OCI-LY7 (cell line): ENCODE results near the gene LPIN3.

Source experiments
- EZH2phosphoT487 ChIP-seq: fragments of 200-600 bp; sonication (generic); IDR thresholded peaks from 2 replicates; pipeline ENCODE4 v1.6.1; 2018; ENCODE audit warnings: low read depth, borderline replicate concordance, mild to moderate bottlenecking, mixed run types, antibody characterized with exemption, low read length, moderate library complexity, mixed read lengths
- TF ChIP-seq, protein P1 (sequence below): fragments of 200-600 bp; sonication (generic); conservative IDR thresholded peaks from 2 replicates; pipeline ENCODE4 v1.5.1; 2014; ENCODE audit warnings: mild to moderate bottlenecking, antibody characterized with exemption, low read length, moderate library complexity, mixed read lengths

DNA sequence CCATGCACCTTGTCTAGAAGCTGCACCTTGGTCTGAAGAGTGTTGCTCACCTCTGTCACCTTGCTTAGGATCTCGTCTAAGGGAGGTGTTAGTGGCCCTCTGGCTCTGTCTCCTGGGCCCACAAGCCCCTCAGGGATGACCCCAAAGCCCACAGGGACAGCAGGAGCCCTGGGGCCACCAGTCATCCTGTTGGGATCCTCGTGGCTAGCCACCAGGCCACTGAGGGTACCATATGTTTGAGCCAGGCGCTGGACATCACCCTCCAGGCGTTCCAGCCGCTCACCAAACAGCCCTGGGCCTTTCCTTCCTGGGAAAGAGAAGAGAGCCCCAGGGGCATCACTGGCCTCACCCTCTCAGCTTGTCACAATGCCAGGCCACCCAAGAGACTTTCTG, 22.1 kb downstream of the LPIN3 start:
- TF ChIP-seq, protein P1, sequence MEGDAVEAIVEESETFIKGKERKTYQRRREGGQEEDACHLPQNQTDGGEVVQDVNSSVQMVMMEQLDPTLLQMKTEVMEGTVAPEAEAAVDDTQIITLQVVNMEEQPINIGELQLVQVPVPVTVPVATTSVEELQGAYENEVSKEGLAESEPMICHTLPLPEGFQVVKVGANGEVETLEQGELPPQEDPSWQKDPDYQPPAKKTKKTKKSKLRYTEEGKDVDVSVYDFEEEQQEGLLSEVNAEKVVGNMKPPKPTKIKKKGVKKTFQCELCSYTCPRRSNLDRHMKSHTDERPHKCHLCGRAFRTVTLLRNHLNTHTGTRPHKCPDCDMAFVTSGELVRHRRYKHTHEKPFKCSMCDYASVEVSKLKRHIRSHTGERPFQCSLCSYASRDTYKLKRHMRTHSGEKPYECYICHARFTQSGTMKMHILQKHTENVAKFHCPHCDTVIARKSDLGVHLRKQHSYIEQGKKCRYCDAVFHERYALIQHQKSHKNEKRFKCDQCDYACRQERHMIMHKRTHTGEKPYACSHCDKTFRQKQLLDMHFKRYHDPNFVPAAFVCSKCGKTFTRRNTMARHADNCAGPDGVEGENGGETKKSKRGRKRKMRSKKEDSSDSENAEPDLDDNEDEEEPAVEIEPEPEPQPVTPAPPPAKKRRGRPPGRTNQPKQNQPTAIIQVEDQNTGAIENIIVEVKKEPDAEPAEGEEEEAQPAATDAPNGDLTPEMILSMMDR, result no peak
- no peak for TF ChIP-seq EZH2phosphoT487
